Sigmoid colon (tissue), 4 donors: Measurements from ENCODE around the gene KCNJ14.

Experiments
- EP300 ChIP-seq, 4 donors: sonication (generic); formaldehyde crosslinking; IDR thresholded peaks; one replicate each; pipeline ENCODE4 v1.6.1; 2017; ENCODE audit warnings: antibody characterized with exemption in 4 of 4
- POLR2A ChIP-seq, 2 donors: fragments of 450-650 bp; IDR thresholded peaks; one replicate each; pipeline ENCODE4 v1.6.1; 2016; ENCODE audit warnings: antibody characterized with exemption in 2 of 2, mild to moderate bottlenecking in 2 of 2, moderate library complexity in 2 of 2
- POLR2AphosphoS5 ChIP-seq, 4 donors: sonication (generic); formaldehyde crosslinking; IDR thresholded peaks; one replicate each; pipeline ENCODE4 v1.6.1; 2017; ENCODE audit warnings: antibody characterized with exemption in 4 of 4
- TF ChIP-seq, protein P1 (sequence below), 4 experiments: fragments of 450-650 bp in 3 of 4; fragments of 200-600 bp in 1 of 4; IDR thresholded peaks; one replicate each; pipeline ENCODE4 v1.5.1; 2016 to 2019; ENCODE audit warnings: antibody characterized with exemption in 4 of 4, mild to moderate bottlenecking in 3 of 4, moderate library complexity in 2 of 4

DNA sequence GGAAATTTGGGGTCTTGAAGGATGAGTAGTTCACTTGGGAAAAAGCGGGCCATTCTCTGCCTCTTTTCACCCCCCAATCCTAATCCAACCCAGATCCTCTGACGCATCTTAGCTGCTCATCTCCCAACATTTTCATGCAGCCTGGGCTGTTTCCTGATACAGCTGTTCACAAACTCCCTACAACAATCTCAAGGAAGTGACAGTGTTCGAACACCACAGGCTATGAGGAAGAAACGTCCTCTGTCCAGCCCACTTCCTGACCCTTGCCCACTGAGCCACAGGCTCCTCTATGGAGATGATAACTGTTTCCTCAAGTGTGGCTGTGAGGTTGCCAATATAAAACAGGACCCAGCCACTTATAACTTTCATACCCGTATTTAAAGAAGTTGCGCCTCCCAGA lies 40.0 kb downstream of the KCNJ14 start:
- TF ChIP-seq, protein P1, sequence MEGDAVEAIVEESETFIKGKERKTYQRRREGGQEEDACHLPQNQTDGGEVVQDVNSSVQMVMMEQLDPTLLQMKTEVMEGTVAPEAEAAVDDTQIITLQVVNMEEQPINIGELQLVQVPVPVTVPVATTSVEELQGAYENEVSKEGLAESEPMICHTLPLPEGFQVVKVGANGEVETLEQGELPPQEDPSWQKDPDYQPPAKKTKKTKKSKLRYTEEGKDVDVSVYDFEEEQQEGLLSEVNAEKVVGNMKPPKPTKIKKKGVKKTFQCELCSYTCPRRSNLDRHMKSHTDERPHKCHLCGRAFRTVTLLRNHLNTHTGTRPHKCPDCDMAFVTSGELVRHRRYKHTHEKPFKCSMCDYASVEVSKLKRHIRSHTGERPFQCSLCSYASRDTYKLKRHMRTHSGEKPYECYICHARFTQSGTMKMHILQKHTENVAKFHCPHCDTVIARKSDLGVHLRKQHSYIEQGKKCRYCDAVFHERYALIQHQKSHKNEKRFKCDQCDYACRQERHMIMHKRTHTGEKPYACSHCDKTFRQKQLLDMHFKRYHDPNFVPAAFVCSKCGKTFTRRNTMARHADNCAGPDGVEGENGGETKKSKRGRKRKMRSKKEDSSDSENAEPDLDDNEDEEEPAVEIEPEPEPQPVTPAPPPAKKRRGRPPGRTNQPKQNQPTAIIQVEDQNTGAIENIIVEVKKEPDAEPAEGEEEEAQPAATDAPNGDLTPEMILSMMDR (IDR thresholded peaks at IDR 0.05), result no peak
- TF ChIP-seq POLR2A (IDR thresholded peaks at IDR 0.05), result no peak
- TF ChIP-seq POLR2AphosphoS5 (IDR thresholded peaks at IDR 0.05), result no peak
- no peak for TF ChIP-seq EP300 (IDR thresholded peaks at IDR 0.05)
